ENCODE data around the gene EFHD1.
"Not testable (repeated sequence)": the region's sequence is repeated elsewhere in the genome, so short reads cannot be mapped to it uniquely, and the experiment has no call there.

Gene EFHD1

DNA sequence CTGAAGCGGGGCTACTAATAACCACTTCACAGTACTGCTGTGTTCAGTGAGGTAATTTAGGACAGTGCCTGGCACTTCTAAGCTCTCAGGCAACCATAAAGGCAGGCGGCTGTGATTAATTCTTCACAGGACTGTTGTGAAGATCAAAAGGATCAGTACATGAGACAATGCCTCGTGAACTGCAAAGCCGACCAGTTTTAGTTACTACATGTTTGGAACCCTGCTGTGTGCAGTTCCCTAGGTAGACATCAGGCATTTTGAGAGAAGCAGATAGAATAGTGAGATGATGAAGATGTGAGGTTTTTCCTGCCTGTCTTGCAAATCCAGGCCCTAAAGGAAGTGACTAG is 19.1 kb downstream of the EFHD1 start:
- DNase-seq (ENCODE audit: low read depth) = no peak

DNA sequence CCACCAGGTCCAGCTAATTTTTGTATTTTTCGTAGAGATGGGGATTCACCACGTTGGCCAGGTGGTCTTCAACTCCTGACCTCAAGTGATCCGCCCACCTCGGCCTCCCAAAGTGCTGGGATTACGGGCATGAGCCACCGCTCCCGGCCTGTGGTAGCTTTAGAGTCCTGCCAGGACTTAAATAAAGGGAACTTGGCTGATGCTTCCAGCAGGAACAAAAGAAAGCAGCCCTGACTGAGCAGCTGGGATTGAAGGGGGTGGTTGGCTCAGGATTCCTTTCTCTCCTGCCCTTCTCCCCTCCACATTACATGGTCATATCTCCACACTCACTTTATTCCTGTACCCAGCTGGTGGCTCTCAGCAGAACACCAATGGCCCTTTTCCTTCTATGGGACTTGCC is 20.0 kb downstream of the EFHD1 start:
- no peak for DNase-seq (ENCODE audit: low read depth)

DNA sequence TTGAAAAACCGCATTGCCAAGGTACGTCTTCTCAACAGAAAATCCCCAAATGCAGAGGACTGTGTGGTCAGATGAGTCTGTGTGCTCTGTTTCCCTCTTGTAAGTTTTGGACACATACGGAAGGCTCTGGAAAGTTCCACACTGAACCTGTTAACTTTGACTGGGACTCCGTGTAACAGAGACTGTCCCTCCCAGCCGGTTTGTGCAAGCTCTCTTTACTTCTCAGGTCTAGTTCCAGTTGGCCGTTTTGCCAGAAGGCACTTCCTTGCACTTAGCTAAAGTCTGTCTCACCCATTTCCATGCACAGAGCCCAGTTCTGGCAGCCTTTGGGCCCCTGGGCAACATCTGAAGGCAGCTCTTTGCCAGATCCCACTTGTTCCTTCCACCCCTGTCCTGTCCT is 22.0 kb downstream of the EFHD1 start:
- no peak for DNase-seq (ENCODE audit: low read depth)

DNA sequence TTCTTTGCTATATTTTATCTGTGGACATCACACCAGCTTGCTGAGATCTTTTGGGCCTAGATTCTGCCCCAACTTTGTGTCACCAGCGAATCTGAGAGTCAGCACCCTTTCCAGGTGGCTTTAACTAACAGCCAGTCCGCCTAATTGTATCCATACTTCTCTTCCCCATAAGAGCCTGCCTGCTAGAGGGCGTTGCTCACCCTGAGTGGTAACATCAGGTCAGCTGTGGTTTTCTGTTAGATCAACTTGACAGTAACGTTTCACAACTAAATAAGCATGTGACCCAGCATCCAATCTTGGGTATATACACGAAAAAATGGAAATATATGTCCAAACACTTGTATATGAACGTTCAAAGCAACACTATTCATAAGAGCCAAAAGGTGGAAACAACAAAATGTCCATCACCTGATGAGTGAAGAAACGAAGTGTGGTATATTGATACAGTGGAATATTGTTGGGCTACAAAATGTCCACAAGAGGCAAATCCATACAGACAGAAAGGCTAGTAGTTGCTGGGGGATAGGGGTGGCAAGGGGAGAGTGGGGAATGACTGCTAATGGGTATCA is 24.9 kb downstream of the EFHD1 start:
- DNase-seq (ENCODE audit: low read depth) = no peak

DNA sequence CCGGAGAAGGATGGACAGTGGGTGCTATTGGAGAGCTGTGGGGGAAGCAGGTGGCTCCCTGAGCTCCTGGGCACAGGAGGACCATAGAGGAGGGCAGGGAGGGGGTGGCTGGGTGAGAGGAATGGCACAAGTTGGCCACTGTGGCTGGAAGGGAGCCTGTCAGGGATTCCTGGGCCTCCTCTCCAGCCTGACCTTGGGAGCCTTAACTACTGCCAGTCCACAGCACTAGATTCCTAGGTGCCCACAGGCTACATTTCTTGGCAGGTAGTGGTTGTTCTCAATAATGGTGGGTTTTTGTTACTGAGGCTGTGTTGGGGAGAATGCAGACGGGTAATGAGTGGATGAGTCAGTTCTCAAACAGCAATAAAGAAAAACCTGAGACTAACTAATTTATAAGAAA is 26.0 kb downstream of the EFHD1 start:
- no peak for DNase-seq (ENCODE audit: low read depth)

DNA sequence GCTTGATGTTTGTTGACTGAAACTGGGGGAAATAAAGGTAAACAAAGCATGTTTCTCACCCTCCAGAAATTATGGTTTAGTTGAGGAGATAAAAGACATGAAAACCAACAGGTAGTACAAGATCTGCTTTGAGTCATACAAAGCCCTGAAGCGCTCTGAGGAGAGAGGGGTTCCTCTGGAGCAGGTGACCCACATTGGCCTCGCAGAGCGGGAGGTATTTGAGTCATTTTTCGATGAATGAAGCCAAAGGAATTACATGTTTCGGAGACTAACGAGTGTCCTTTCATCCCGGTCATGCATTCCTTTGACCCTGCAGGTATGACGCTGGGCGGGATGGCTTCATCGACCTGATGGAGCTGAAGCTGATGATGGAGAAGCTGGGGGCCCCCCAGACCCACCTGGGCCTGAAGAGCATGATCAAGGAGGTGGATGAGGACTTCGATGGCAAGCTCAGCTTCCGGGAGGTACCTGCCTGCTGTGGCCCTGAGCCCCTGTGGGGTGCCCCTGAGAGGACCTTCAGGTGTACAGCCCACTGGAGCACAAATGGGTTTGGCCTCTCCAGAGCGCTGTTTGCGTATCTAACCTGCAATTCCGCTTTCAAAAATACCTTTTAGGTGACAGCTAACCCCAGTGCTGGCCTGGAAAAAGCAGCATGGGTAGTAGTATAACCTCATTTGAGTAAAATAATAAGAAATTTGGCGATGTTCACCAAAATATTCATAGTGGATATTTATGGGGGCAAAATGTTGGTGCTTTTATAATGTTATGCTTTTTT is 29.3 kb downstream of the EFHD1 start:
- DNase-seq (ENCODE audit: low read depth) = no peak

DNA sequence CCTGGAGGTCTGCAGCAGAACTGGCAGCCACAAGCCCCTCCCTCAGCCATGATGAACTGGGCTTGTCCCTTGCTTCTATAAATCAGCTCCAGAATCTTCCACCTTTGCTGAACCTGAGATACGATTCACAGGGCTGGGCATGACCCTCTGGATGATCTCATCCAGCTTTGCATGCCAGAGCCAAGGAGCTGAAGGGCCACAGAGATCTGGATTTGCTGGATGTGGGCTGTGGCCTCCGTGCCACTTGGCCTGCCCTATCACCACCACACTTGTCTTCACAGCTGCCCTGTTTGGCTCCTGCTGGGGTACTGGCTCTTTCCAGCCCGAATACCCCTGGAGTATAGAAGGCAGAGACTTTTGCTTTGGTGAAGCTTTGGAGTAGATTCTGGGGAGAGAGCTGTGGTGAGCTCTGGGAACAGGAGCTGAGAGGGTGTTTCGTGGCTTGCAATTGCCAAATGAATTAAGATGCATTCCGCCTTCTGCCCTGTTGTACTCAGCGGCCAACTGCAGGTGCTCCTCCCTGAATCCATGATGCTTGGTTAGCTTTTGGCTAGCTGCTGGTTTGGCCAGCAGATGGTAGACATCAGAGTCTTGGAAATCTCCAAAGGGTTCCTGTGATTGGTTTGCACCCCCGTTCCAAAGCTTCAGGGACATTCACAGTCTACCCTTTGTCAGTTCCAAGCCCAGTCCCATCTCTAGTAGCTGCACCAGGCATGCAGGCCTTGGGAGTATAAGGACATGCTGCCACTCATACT is 32.8 kb downstream of the EFHD1 start:
- DNase-seq (ENCODE audit: low read depth) = no peak

DNA sequence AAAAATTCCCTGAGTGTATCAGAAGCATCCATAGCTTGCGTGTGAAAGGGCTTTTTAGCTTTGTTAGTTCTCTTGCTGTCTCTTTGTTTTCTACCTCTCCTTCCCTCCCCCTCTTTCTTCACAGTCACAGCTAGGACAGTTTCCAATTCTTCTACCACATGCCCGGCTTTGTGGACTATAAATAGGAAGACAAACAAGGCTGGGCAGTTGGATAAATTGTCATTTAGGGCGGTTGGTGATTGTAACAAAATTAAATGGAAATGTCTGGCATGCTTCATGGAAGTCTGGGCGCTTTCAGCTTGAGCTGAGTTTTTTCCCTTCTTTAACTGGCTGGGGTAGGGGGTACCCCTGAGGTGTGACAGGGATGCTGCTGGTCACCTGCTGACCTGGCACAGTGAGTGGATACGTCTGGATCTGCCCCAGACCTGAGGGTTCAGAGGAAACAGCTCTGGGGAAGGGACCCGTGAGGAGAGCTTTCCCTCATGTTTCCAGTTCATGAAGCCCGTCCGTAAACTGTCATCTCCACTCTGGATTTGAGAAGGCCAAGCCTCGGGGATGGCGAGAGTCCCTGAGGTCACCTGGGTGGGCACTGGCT is 34.7 kb downstream of the EFHD1 start:
- no peak for DNase-seq (ENCODE audit: low read depth)

DNA sequence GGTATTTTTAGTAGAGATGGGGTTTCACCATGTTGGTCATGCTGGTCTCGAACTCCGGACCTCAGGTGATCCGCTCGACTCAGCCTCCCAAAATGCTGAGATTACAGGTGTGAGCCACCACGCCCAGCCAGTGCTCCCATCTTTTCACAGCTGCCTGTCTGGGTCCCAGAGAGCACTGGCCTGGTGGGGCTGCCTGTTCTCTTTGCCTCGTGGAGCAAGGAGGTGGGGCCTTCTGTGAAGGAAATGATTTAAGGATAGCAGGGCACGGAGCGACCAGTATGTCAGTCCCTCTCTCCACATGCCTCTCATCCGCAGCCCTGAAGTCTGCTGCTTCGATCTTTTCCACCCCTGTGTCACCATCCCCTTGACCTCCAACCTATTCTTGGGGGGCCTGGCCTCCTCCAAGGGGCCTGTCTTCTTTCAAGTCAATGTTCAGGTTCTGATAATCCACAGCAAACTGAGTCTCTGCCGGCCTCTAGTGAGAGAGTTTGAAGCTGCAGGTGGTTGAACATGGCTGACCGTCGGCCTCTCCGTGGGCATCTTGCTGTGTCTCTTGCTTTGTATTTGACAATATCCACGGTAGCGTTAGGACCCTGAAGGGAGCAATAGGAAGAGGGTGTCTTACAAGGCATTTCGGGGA is 35.5 kb downstream of the EFHD1 start:
- DNase-seq (ENCODE audit: low read depth) = no peak

DNA sequence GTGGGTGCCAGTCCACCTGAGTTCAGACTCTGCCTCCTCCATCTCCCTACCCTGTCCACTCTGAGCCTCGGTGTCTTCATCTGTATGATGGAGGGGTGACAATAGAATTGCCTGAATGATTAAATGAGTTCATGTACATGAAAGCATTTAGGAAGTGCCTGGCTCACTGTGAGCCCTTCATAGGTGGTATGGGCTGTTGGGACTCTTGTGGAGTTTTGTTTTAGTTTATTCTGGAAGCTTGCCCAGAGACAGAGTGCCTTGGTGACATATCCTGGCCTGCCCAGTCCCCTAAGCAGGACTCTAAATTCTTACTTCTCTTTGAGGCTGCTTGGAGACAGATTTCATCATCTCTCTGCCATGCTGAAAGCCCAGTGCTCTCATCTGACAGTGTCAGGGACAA is 39.2 kb downstream of the EFHD1 start:
- no peak for DNase-seq (ENCODE audit: low read depth)

DNA sequence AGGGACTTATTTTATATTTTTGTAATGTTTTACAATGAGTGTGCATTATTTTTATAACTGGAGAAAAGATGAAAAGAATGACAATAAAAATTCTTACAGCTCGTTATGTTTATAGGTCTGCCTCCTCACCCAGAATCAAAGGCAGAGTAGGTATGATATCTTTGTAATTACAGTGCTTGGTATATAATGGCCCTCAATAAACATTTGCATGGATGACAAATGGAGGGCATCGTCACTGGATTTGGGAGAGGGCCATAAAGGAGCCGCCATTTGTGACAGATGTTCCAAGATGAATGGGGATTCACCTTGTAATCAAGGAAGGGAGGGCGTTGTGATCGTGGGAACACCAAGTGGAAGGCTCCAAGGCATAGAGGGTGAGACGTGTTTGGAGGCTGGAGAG is 41.1 kb downstream of the EFHD1 start:
- no peak for DNase-seq (ENCODE audit: low read depth)

DNA sequence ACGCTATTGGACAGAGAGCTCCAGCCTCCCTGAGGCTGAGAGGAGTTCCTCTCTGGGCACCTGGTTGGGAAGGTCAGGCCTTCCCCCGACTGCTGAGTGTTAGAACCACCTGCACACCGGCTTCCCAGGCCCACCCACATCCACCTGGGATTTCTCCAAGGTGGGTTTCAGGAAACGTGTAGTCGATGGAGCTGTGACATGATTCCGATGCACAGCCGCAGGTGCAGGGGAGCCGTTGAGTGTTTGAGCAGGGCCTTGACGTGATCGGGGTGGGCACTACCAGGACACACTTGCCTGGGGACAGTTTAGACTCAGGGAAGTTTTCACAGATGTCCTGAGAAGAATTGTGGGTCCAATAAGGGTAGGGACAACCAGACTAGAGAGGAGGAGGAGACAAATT is 42.0 kb downstream of the EFHD1 start:
- no peak for DNase-seq (ENCODE audit: low read depth)

DNA sequence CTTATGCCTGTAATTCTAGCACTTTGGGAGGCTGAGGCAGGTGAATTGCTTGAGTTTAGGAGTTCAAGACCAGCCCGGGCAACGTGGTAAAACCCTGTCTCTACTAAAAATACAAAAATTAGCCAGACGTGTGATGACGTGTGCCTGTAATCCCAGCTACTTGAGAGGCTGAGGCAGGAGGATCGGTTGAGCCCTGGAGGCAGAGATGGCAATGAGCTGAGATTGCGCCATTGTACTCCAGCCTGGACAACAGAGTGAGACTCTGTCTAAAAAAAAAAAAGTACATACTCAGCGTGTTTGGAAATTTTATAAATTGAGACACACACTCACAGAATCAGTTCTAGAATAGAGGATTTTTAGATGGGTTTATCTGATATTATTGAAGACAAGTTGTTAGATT is 46.6 kb downstream of the EFHD1 start:
- DNase-seq (ENCODE audit: low read depth) = no peak

DNA sequence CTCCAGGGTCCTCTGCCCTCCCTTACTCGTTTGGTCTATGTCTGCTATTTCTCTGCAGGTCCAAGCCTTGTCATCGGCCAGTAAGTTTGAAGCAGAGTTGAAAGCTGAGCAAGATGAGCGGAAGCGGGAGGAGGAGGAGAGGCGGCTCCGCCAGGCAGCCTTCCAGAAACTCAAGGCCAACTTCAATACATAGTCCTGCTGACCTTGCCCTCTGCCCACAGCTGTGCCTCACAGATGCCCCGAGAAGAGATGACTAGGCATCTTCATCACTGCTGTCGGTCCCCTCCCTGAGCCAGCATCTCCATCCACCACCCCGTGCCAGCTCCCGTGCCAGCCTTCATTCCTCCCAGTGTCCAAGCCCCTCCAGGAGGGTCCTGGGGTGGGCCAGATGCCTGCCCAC is 48.1 kb downstream of the EFHD1 start:
- DNase-seq (ENCODE audit: low read depth) = no peak

DNA sequence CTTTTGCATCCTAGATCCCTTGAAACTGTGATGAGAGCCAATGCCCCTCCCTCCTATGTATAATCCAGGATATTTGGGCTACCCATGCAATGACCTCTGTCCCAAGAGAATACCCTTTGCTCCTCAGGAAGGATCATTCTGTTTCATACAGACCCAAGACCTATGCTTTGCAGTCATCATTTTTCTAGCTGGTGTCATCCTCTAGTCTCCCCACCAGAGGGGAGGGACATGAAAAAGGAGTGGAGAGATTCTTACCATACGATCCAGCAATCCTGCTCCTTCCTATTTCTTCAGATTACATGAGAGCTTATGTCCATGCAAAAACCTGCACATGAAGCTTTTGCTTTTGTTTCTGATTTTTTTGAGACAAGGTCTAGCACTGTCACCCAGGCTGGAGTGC is 50.0 kb downstream of the EFHD1 start:
- DNase-seq (ENCODE audit: low read depth) = no peak

DNA sequence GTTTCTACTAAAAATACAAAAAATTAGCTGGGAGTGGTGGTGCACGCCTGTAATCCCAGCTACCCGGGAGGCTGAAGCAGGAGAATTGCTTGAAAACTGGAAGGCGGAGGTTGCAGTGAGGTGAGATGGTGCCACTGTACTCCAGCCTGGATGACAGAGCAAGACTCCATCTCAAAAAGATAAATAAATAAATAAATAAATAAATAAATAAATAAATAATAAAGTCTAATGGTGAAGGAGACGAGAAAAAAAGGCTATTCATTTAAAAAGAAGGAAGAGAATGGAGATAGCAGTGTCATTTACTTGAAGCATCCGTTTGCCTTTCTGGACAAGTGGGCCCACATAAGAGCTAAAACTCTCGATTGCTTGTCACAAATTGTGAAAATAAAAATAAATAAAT is 52.0 kb downstream of the EFHD1 start:
- DNase-seq (ENCODE audit: low read depth) = not testable (repeated sequence)

DNA sequence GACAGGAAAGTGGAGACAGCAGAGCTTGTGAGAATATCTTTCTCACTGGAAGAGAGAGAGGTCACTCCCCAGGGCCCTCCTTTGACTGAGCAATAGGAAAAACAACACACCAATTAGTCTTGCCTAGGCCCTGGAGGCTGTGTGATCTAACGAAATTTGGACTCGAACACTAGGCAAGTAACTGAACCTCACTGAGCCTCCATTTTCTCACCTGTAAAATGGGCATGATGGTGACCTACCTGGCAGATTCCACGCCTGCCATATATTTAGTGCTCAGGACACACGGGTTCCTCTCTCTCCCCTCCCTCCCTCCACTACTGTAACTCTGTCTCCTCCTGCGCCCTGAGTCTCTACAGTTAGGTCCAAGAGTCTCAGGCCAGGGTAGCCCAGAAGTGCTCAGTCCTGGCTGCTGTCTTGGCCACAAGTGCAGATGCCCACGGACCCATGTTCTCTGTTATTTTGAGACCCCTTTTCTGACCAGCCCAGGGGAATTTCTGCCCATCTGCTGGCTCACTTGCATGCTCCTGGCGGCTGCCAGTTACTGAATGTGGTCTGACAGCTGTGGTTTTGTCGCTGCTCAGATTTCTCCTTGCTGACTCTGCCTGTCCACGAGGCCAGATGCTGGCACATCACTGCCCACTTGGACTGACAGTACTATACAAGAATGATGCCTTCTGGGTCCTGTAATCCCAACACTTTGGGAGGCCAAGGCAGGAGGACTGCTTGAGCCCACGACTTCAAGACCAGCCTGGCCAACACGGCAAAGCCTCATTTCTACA is 54.2 kb downstream of the EFHD1 start:
- no peak for DNase-seq (ENCODE audit: low read depth)

DNA sequence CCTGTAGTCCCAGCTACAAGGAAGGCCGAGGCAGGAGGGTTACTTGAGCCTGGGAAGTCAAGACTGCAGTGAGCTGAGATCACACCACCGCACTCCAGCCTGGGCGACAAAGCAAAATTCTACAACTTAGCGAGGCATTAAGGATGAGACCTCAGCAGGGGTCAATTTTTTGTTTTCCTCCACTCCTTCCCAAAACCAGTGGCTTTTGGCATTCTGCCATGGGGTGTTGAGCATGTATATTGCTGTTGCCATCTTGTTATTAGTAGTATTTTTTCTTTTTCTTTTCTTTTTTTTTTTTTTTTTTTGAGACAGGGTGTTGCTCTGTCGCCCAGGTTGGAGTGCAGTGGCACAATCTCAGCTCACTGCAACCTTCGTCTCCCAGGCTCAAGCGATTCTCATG is 54.8 kb downstream of the EFHD1 start:
- DNase-seq (ENCODE audit: low read depth) = no peak

DNA sequence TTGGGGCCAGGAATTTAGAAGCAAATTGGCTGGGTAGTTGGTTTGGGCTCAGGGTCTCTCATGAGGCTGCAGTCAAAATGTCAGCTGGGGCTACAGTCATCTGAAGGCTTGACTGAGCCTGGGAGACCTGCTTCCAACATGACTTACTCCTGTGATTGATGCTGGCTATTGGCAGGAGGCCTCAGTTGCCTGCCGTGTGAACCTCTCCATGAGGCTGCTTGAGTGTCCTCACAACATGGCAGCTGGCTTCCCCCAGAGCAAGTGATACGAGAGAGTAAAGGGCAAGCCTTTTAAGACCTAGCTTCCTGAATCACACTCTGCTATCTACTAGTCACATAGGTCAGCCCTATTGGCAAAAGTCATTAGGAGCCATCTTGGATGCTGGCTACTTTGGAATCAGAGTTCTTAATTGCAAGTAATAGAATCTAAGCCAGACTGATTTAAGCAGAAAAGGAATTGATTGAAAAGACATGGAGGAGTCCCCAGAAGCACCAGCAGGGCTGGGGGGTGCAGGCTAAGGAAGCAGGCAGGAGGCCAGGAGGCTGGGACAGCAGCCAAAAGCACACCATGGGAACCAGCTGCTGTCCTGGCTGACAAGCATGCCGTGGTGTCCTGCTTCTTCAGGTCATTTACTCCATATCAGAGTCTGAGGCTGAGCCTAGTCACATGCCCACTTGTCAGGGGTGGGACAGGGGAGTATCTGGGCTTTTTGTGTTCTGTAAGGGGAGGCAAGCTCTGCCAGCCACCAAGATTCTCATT is 55.9 kb downstream of the EFHD1 start:
- no peak for DNase-seq (ENCODE audit: low read depth)

DNA sequence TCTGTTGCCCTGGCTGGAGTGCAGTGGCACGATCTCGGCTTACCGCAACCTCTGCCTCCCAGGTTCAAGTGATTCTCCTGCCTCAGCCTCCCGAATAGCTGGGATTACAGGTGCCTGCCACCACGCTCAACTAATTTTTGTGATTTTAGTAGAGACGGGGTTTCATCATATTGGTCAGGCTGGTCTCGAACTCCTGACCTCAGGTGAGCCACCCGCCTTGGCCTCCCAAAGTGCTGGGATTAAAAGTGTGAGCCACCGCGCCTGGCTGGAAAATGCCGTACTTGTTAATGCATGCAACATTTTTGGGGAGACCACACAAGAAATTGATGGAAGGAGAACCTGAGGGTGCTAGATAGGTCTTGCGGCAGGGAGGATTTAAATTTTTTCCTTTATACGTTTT is 57.7 kb downstream of the EFHD1 start:
- DNase-seq (ENCODE audit: low read depth) = not testable (repeated sequence)

DNA sequence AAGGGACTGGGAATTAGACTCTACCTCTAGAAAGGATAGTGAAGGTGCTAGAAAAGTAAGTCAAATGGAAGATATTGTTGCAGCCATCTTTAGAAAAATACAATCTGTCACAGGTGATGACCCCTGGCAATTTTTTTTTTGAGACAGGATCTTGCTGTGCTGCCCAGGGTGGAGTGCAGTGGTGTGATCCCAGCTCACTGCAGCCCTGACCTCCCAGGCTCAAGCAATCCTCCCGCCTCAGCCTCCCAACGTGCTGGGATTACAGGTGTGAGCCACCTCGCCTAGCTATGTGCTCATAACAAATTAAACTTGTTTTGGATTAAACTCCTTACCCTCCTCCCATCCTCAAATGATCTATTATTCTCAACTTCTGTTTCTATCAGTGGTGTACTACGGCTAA is 59.9 kb downstream of the EFHD1 start:
- DNase-seq (ENCODE audit: low read depth) = no peak

Data from activated T-cell treated with anti-CD3 and anti-CD28 coated beads for 48 hours (primary cell).